ENCODE data around the gene POLG. TPM values are rescaled to one million over a fixed set of nuclear protein-coding genes. Genes with fewer than 3 reads are reported as not detected.
A peak's percentile ranks its signal among the peaks of the same experiment; 100 is the strongest.

POLG gene
- total and polyA plus RNA-seq, 2 of the 13 experiments (the other 11 are each of a cell fraction or from before 2014, with no cell fraction given), result 26.6 to 35.5 TPM

GRCh38 chr15:89333959-89334509 is 590 bp downstream of the POLG start (continued):
- peak; percentile 66 for TF ChIP-seq AGO2 (optimal IDR thresholded peaks at IDR 0.05; ENCODE audit: low read depth, low read length)
- TF ChIP-seq KMT2A (CRISPR knock-in tag; IDR thresholded peaks at IDR 0.05), result peak; percentile 4; the same call in 1 of the 2 replicates
- no peak for TF ChIP-seq EP300 (IDR thresholded peaks at IDR 0.05; ENCODE audit: low read depth in 2 of 2, low read length in 2 of 2)
- TF ChIP-seq EP300 (CRISPR knock-in tag; IDR thresholded peaks at IDR 0.05; ENCODE audit: borderline replicate concordance), result no peak
- 0 out of 2 replicates have a peak, but pooled peaks have one; percentile 11 for TF ChIP-seq ZNF274 (CRISPR knock-in tag; IDR thresholded peaks at IDR 0.05)
- peak; percentile 40; the same call in 1 of the 2 replicates for TF ChIP-seq ZNF263 (CRISPR knock-in tag; IDR thresholded peaks at IDR 0.05)
- no peak for TF ChIP-seq ZFP62 (CRISPR knock-in tag; IDR thresholded peaks at IDR 0.05)
- no peak for TF ChIP-seq U2AF2 (IDR thresholded peaks at IDR 0.05; ENCODE audit: low read depth, low read length)
- no peak for TF ChIP-seq DPF2 (CRISPR knock-in tag; IDR thresholded peaks at IDR 0.05; ENCODE audit: borderline replicate concordance, low read depth)
- peak; percentile 55; the same call in 1 of the 2 replicates for TF ChIP-seq ZNF629 (CRISPR knock-in tag; conservative IDR thresholded peaks at IDR 0.05)
- 0 out of 2 replicates have a peak, but pooled peaks have one; percentile 11 for TF ChIP-seq HBP1 (CRISPR knock-in tag; IDR thresholded peaks at IDR 0.05; ENCODE audit: low read depth)
- 0 out of 2 replicates have a peak, but pooled peaks have one; percentile 23 for TF ChIP-seq ZNF431 (CRISPR knock-in tag; IDR thresholded peaks at IDR 0.05; ENCODE audit: borderline replicate concordance, low read depth)
- TF ChIP-seq ZNF577 (CRISPR knock-in tag; IDR thresholded peaks at IDR 0.05; ENCODE audit: borderline replicate concordance, low read depth), result no peak
- TF ChIP-seq MED13 (CRISPR knock-in tag; IDR thresholded peaks at IDR 0.05), result no peak
- TF ChIP-seq ZNF136 (CRISPR knock-in tag; IDR thresholded peaks at IDR 0.05; ENCODE audit: low read depth), result no peak

All from HepG2 (cell line).